HUES6 (cell line): ENCODE measurements around the gene RNF180.

ENCODE experiments used
- H3K27ac ChIP-seq: 2 replicates; pipeline ENCODE4 v1.7.0; 2013; ENCODE audit warnings: low read depth, mild to moderate bottlenecking, low read length, inconsistent platforms
- H3K27me3 ChIP-seq: 2 replicates; pipeline ENCODE4 v1.6.1; 2013; ENCODE audit warnings: low read length; ENCODE audit not compliant: control insufficient read depth, insufficient read depth
- H3K36me3 ChIP-seq: 2 replicates; pipeline ENCODE4 v1.6.1; 2013; ENCODE audit warnings: low read length; ENCODE audit not compliant: control insufficient read depth, insufficient read depth
- H3K4me1 ChIP-seq: 2 replicates; pipeline ENCODE4 v1.6.1; 2013; ENCODE audit warnings: low read length; ENCODE audit not compliant: control insufficient read depth, insufficient read depth
- H3K4me3 ChIP-seq: 2 replicates; pipeline ENCODE4 v1.5.1; 2013; ENCODE audit warnings: low read depth, low read length
- H3K9ac ChIP-seq: one replicate; pipeline ENCODE4 v1.6.1; 2013; ENCODE audit warnings: mild to moderate bottlenecking, low read length
- H3K9me3 ChIP-seq: 2 replicates; pipeline ENCODE4 v1.6.1; 2013; ENCODE audit warnings: low read depth, low read length; ENCODE audit not compliant: control insufficient read depth, insufficient read depth

Gene RNF180, protein sequence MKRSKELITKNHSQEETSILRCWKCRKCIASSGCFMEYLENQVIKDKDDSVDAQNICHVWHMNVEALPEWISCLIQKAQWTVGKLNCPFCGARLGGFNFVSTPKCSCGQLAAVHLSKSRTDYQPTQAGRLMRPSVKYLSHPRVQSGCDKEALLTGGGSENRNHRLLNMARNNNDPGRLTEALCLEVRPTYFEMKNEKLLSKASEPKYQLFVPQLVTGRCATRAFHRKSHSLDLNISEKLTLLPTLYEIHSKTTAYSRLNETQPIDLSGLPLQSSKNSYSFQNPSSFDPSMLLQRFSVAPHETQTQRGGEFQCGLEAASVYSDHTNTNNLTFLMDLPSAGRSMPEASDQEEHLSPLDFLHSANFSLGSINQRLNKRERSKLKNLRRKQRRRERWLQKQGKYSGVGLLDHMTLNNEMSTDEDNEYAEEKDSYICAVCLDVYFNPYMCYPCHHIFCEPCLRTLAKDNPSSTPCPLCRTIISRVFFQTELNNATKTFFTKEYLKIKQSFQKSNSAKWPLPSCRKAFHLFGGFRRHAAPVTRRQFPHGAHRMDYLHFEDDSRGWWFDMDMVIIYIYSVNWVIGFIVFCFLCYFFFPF

DNA sequence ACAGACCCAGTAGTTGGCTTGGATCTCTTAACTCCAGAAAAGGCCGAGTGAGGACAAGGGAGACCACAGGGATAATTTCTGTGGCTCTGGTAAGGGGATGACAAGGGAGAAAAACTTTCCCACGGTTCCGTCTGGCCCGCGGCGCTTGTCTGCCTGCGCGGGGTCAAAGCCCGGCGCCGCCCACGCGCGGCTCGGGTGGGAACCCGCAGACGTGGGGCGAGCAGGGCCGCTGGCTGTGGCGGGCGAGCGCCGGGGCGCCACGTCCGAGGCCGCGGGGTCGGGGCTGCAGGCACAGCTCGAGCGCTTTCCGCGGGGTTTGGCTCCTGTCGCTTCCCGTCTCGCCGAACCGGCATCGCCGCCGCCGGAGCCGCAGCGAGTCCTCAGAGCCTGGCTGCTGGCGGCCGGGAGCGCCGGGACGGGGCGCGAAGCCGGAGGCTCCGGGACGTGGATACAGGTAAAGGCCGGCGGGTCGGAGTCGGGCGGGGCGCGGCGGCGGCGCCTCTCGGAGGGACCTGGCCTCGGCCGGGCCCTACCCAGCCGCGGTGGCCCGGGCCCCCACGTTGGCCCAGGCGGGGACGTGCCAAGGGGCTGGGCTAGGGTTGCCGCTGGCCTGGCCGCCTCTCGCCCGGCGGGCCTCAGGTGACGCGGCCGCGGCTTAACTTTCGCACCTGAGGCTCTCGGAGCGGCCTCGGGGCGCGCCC is at the start of gene RNF180:
Gene RNF180, plus strand, starts transcription at position 344 of the 701 bp plus-strand sequence. CDS start 34,965 bp downstream, outside the sequence.
- H3K27me3 ChIP-seq = peaks cover 42% of the 10 kb centered on the region
- H3K27ac ChIP-seq = no peak within 1 kb of the TSS
- H3K4me1 ChIP-seq = no peaks in the 10 kb centered on the region
- H3K9me3 ChIP-seq = no peaks in the 10 kb centered on the region
- H3K9ac ChIP-seq = peak within 1 kb of the TSS; percentile 72
- no peaks in the 10 kb centered on the region for H3K36me3 ChIP-seq
- peak within 1 kb of the TSS; percentile 91 for H3K4me3 ChIP-seq

DNA sequence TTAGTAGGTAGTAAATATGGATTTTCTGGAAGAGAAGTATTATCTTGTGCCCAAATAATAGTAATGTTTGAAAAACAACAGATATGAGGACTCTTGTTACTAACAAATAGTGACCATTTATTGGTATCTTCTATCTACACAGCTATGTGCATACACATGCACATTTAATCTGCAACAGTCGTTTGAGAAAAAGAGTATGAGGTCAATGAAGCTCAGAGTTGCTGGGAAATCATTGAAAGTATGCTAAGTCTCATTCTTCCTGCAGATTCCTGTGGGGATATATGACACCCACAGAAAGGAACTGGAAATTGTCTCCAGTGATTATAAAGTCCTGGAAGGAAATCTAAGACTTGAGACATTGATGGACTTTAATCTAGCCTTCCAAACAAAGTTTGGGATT is 40.1 kb upstream of the RNF180 start:
- H3K36me3 ChIP-seq = no peaks in the 10 kb centered on the region
- no peak overlapping the region for H3K9ac ChIP-seq
- H3K4me1 ChIP-seq = no peaks in the 10 kb centered on the region
- no peaks in the 10 kb centered on the region for H3K27me3 ChIP-seq
- no peaks in the 10 kb centered on the region for H3K9me3 ChIP-seq
- no peak overlapping the region for H3K27ac ChIP-seq
- no peak overlapping the region for H3K4me3 ChIP-seq

DNA sequence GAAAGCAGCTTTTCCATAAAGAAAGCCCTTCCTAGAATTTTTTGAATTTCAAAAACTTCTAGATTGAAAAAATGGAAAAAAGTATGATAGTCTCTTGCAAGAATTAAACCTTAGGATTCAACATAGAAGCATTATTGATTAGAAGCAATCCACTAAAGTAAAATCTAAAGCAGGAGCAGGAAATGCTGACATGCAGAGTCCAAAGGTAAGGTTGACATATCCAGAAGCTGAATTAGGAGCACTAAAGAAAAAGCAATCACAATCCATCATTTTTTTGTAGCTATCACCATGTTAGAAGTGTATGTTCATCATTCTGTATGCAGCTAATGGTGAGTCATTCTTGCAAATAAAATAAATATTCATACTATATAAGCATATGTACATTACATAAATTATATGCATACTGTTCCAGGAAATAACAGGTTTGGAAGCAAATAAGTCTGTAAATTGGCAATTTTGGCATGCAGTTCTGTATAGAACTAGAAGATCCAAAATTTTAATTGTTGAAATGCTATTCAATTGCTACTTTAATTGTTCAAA is 39.4 kb upstream of the RNF180 start:
- no peak overlapping the region for H3K9ac ChIP-seq
- H3K4me1 ChIP-seq = no peaks in the 10 kb centered on the region
- no peaks in the 10 kb centered on the region for H3K27me3 ChIP-seq
- H3K27ac ChIP-seq = no peak overlapping the region
- no peaks in the 10 kb centered on the region for H3K36me3 ChIP-seq
- H3K4me3 ChIP-seq = no peak overlapping the region
- H3K9me3 ChIP-seq = no peaks in the 10 kb centered on the region

DNA sequence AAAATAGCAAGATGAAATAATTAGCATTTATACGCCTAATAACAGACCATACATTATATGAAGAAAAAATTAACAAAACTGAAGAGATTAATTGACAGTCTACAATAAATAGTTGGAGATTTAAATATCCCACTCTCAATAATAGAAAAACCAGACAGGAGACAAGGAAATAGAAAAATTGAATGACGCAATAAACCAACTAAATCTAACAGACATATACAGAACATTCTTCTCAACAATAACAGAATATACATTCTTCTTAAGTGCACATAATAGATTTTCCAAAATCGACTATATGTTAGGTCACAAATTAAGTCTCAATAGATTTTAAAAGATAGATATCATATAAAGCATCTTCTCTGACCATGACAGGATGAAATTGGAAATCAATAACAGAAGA is 25.6 kb upstream of the RNF180 start:
- Histone ChIP-seq H3K27ac (no peak overlapping the region), H3K9me3 (no peaks in the 10 kb centered on the region), H3K4me3 (no peak overlapping the region), H3K9ac (no peak overlapping the region), H3K27me3 (no peaks in the 10 kb centered on the region), H3K4me1 (peaks cover 3% of the 10 kb centered on the region; the same call in 1 of the 2 replicates), H3K36me3 (no peaks in the 10 kb centered on the region)

DNA sequence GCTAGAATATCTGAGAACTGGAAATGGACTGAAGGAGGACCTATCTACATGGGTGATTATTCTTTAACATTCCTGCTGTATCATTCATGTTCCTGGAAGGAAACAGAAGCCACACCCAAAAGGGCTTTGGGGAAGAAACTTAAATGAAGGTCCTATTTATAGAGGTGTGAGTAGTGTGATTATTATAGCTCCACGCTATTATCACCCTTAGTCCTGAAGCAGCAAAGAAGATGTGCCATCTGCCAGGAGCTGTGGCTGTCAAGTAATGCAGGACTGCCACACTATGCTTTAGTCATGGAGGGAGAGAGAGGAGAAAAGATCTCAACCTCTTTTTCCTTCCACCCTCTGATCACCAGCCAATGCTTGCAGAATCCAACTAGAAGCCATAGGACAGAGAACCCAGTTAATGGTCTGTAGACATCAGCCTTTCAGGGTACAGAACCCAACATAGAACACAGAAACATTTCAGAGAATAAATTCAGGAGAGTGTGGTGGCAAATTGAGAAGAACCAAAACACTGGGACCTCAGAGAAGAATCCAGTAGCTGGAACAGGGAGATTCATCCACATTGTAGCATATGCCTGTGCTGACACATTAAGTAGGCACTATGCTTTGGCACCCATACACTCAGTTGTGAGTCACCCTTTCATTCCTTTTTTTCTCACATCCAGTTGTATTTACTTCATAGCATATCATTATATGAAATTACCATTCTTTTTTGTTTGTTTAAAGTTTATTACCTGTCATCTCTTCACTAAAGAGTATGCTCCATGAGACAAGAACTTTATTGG is 21.0 kb upstream of the RNF180 start:
- H3K27me3 ChIP-seq = no peaks in the 10 kb centered on the region
- no peaks in the 10 kb centered on the region for H3K36me3 ChIP-seq
- peaks cover 4% of the 10 kb centered on the region; the same call in 1 of the 2 replicates for H3K9me3 ChIP-seq
- H3K4me1 ChIP-seq = peaks cover 7% of the 10 kb centered on the region; the same call in 1 of the 2 replicates
- H3K9ac ChIP-seq = no peak overlapping the region
- H3K27ac ChIP-seq = no peak overlapping the region
- H3K4me3 ChIP-seq = no peak overlapping the region

DNA sequence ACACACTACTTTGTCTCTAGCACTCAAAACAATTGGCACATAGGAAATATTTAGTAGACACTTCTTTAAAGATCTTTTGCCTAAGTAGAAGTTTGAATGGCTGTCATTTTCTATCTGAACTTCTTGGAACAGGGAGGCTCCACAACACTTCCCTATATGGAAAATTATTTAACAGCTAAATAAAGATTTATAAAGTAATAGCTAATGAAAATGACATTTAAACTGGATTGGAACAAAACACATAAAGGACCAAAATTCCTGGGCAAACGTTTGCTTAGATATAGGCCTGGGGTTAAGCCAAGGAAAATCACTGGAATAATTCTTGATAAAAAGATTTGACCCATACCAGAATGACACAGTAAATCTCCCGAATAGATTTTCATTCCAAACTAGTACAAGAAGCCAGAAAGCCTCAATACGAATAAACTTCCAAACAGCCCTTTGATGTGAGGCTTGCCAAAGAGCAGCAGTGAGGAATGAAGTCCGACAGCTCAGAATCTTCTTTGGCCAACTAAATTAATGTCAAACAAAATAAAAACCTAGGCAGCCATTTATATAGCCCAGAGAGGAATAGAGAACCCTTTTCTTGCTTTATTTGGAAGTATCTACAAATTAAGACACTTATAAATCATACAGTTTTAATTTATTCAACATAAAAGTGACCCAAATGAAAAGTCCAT is 20.3 kb upstream of the RNF180 start:
- Histone ChIP-seq H3K4me3 (no peak overlapping the region), H3K9ac (no peak overlapping the region), H3K27ac (no peak overlapping the region), H3K4me1 (peaks cover 7% of the 10 kb centered on the region; the same call in 1 of the 2 replicates), H3K9me3 (peaks cover 10% of the 10 kb centered on the region; the same call in 1 of the 2 replicates), H3K36me3 (no peaks in the 10 kb centered on the region), H3K27me3 (no peaks in the 10 kb centered on the region)

DNA sequence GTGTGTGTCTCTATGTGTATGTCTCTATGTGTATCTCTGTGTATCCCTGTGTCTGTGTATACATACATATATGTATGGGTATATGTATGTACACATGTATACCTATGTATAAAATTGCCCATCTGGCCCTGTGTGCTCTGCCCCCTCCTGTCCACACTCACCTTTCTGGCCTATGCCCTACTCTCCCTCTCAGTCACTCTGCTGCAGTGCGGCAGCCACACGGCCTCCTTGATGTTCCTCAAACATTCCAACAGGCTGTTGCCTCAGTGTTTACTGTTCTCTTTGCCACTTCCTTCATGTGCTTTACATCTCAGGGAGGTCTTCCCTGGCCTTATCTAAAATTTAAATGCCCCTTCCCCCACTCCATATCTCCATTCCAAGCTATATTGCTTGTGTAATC is 18.3 kb upstream of the RNF180 start:
- peaks cover 7% of the 10 kb centered on the region; the same call in 1 of the 2 replicates for H3K4me1 ChIP-seq
- H3K4me3 ChIP-seq = no peak overlapping the region
- H3K27ac ChIP-seq = no peak overlapping the region
- H3K9ac ChIP-seq = no peak overlapping the region
- peaks cover 12% of the 10 kb centered on the region; the same call in 1 of the 2 replicates for H3K9me3 ChIP-seq
- H3K27me3 ChIP-seq = no peaks in the 10 kb centered on the region
- H3K36me3 ChIP-seq = no peaks in the 10 kb centered on the region

DNA sequence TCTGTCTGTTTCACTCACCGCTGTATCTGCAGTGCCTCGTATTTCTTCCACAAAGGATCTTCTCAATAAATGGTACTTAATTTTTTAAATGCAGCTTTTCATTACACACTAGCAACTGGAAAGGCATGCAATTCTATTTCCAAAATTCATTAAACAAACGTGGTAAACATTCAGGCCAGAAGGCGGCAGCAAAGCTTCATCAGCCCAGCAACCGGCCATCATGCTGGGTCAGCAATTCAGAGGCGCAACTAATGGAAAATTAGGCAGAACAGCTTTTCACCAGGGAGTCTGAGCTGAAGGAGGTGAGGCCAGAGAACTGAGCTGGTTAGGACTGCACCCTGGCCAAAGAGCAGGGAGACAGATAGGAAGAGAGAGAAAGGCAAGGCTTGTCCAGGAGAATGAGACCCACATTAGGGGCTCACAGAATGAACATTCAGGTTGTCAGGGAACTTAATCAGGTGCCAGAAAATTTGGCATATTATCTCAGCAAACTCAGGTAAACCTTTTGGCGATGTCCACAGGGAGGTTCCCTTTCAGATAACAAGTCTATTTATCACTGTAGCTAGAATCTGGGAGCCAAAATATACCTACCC is 17.7 kb upstream of the RNF180 start:
- Histone ChIP-seq H3K36me3 (no peaks in the 10 kb centered on the region), H3K9ac (no peak overlapping the region), H3K4me1 (peaks cover 7% of the 10 kb centered on the region; the same call in 1 of the 2 replicates), H3K27me3 (no peaks in the 10 kb centered on the region), H3K27ac (no peak overlapping the region), H3K4me3 (no peak overlapping the region), H3K9me3 (peaks cover 12% of the 10 kb centered on the region; the same call in 1 of the 2 replicates)

DNA sequence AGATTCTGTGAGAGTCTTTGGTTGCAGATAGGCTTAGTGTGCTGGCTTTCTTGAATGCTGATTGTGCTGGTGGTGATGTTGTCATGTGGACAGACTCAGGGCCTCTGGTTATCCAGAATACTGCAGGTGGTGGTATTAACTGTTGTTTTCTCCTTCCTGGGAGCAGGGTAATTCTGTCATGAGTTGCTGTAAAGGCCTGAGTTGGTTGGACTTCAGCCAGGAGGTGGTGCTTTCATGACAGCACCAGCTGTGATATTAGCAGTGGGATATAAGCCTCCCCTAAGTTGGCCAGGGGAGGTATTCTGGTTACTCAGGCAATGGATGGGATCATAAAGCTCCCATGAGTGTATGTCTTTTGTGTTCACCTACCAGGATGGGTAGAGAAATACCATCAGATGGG is 16.4 kb upstream of the RNF180 start:
- H3K4me3 ChIP-seq = no peak overlapping the region
- peaks cover 21% of the 10 kb centered on the region for H3K9me3 ChIP-seq
- H3K36me3 ChIP-seq = no peaks in the 10 kb centered on the region
- no peaks in the 10 kb centered on the region for H3K27me3 ChIP-seq
- H3K27ac ChIP-seq = no peak overlapping the region
- H3K9ac ChIP-seq = no peak overlapping the region
- peaks cover 7% of the 10 kb centered on the region; the same call in 1 of the 2 replicates for H3K4me1 ChIP-seq
